Measurements from ENCODE around the gene OR10A6. TPM values are rescaled to one million over a fixed set of nuclear protein-coding genes. Genes with fewer than 3 reads are reported as not detected.
A peak's percentile ranks its signal among the peaks of the same experiment; 100 is the strongest.

Gene OR10A6
- total RNA-seq, 1 donor from 2014 or later = not detected

GRCh38 chr11:7905549-7905948, 25.5 kb downstream of the OR10A6 start:
- no peak for TF ChIP-seq CTCF (IDR thresholded peaks at IDR 0.05; ENCODE audit: insufficient read depth, low read length, poor library complexity, severe bottlenecking)
- H3K4me3 ChIP-seq (ENCODE audit: low read depth, low read length) = no peak overlapping the region
- DNase-seq (ENCODE audit: low read depth) = no peak

GRCh38 chr11:7904917-7905316, 26.2 kb downstream of the OR10A6 start:
- TF ChIP-seq CTCF (IDR thresholded peaks at IDR 0.05; ENCODE audit: insufficient read depth, low read length, poor library complexity, severe bottlenecking) = peak; percentile 3
- Histone ChIP-seq H3K27me3 (ENCODE audit: control insufficient read depth, insufficient read depth, low read length) (no peaks in the 10 kb centered on the region), H3K36me3 (ENCODE audit: control insufficient read depth, insufficient read depth, low read length) (no peaks in the 10 kb centered on the region), H3K4me3 (ENCODE audit: low read depth, low read length) (no peak overlapping the region)
- DNase-seq (ENCODE audit: low read depth) = no peak

More at GRCh38 chr11:7905549-7905948, 25.5 kb downstream of the OR10A6 start:
- Histone ChIP-seq H3K27me3 (ENCODE audit: control insufficient read depth, insufficient read depth, low read length) (no peaks in the 10 kb centered on the region), H3K36me3 (ENCODE audit: control insufficient read depth, insufficient read depth, low read length) (no peaks in the 10 kb centered on the region)

GRCh38 chr11:7903940-7904339, 27.1 kb downstream of the OR10A6 start:
- no peak overlapping the region for H3K4me3 ChIP-seq (ENCODE audit: low read depth, low read length)
- no peaks in the 10 kb centered on the region for H3K36me3 ChIP-seq (ENCODE audit: control insufficient read depth, insufficient read depth, low read length)
- no peaks in the 10 kb centered on the region for H3K27me3 ChIP-seq (ENCODE audit: control insufficient read depth, insufficient read depth, low read length)
- DNase-seq (ENCODE audit: low read depth) = no peak
- TF ChIP-seq CTCF (IDR thresholded peaks at IDR 0.05; ENCODE audit: insufficient read depth, low read length, poor library complexity, severe bottlenecking) = no peak

- no peak for TF ChIP-seq CTCF (IDR thresholded peaks at IDR 0.05; ENCODE audit: insufficient read depth, low read length, poor library complexity, severe bottlenecking)
- no peaks in the 10 kb centered on the region for H3K27me3 ChIP-seq (ENCODE audit: control insufficient read depth, insufficient read depth, low read length)
- DNase-seq (ENCODE audit: low read depth) = no peak
- H3K36me3 ChIP-seq (ENCODE audit: control insufficient read depth, insufficient read depth, low read length) = no peaks in the 10 kb centered on the region
- no peak overlapping the region for H3K4me3 ChIP-seq (ENCODE audit: low read depth, low read length)
These were observed 29.7 kb downstream of the OR10A6 start for GRCh38 chr11:7901319-7901854.

- H3K36me3 ChIP-seq (ENCODE audit: control insufficient read depth, insufficient read depth, low read length) = no peaks in the 10 kb centered on the region
- no peak overlapping the region for H3K4me3 ChIP-seq (ENCODE audit: low read depth, low read length)
- no peak for DNase-seq (ENCODE audit: low read depth)
- no peaks in the 10 kb centered on the region for H3K27me3 ChIP-seq (ENCODE audit: control insufficient read depth, insufficient read depth, low read length)
- TF ChIP-seq CTCF (IDR thresholded peaks at IDR 0.05; ENCODE audit: insufficient read depth, low read length, poor library complexity, severe bottlenecking) = no peak
These were observed 30.4 kb downstream of the OR10A6 start for GRCh38 chr11:7900686-7901085.

- H3K4me3 ChIP-seq (ENCODE audit: low read depth, low read length) = no peak overlapping the region
- no peak for TF ChIP-seq CTCF (IDR thresholded peaks at IDR 0.05; ENCODE audit: insufficient read depth, low read length, poor library complexity, severe bottlenecking)
- no peak for DNase-seq (ENCODE audit: low read depth)
- H3K36me3 ChIP-seq (ENCODE audit: control insufficient read depth, insufficient read depth, low read length) = no peaks in the 10 kb centered on the region
- H3K27me3 ChIP-seq (ENCODE audit: control insufficient read depth, insufficient read depth, low read length) = no peaks in the 10 kb centered on the region
These were observed 31.6 kb downstream of the OR10A6 start for GRCh38 chr11:7899418-7899817.

Data from kidney epithelial cell (primary cell).